Lower leg skin (tissue), 4 donors: Measurements from ENCODE around the gene ZNF354C. TPM values are rescaled to one million over a fixed set of nuclear protein-coding genes. Genes with fewer than 3 reads are reported as not detected.

ENCODE experiments used
- DNase-seq, 2 donors: peaks; one replicate each; pipeline ENCODE4 v3.0.0-alpha.2; 2019; ENCODE audit warnings: low spot score in 2 of 2
- H3K4me3 ChIP-seq: fragments of 200-600 bp; sonication (generic); 2 replicates; pipeline ENCODE4 v1.5.1; 2017; ENCODE audit warnings: mild to moderate bottlenecking, low read depth; ENCODE audit not compliant: poor library complexity, severe bottlenecking
- CTCF ChIP-seq, 3 donors: fragments of 450-650 bp; IDR thresholded peaks; one replicate each; pipeline ENCODE4 v1.5.1; 2016; ENCODE audit warnings: antibody characterized with exemption in 3 of 3, mild to moderate bottlenecking in 3 of 3, moderate library complexity in 2 of 3
- POLR2A ChIP-seq, 2 donors: fragments of 450-650 bp; IDR thresholded peaks; one replicate each; pipeline ENCODE4 v1.6.1; 2016 to 2017; ENCODE audit warnings: antibody characterized with exemption in 2 of 2, mild to moderate bottlenecking in 1 of 2, moderate library complexity in 1 of 2
- WGBS, 2 donors: methylation state at CpG; one replicate each; pipeline ENCODE4 v1.1.5; 2018; 5-methylcytosine and 5-hydroxymethylcytosine counted together
- intact Hi-C: fragments of 100-400 bp; cut with DNase I; formaldehyde crosslinking; loops from one replicate; pipeline ENCODE4 v1.15.0; 2023; ENCODE audit warnings: low total_unique reads
- total RNA-seq, 4 donors: library from RNA; depleted of rRNA; stranded (reverse); fragments of >200 nt; gene quantifications; one replicate each; pipeline ENCODE4 v1.1.0, GENCODE V29; 2016

ZNF354C gene
- total RNA-seq, 4 donors from 2014 or later: 1.3 to 3.4 (median 2.0) TPM

GRCh38 chr5:179120421-179120861, 60.3 kb downstream of the ZNF354C start:
- peak in 1 of 2 donors; percentile 68 for DNase-seq
- no peak for TF ChIP-seq CTCF (IDR thresholded peaks at IDR 0.05)
- 96 to 97% methylated on average over 35 of the region's 35 CpGs for WGBS, 2 donors
- H3K4me3 ChIP-seq: no peak overlapping the region
- intact Hi-C loops: no loop called here

DNA sequence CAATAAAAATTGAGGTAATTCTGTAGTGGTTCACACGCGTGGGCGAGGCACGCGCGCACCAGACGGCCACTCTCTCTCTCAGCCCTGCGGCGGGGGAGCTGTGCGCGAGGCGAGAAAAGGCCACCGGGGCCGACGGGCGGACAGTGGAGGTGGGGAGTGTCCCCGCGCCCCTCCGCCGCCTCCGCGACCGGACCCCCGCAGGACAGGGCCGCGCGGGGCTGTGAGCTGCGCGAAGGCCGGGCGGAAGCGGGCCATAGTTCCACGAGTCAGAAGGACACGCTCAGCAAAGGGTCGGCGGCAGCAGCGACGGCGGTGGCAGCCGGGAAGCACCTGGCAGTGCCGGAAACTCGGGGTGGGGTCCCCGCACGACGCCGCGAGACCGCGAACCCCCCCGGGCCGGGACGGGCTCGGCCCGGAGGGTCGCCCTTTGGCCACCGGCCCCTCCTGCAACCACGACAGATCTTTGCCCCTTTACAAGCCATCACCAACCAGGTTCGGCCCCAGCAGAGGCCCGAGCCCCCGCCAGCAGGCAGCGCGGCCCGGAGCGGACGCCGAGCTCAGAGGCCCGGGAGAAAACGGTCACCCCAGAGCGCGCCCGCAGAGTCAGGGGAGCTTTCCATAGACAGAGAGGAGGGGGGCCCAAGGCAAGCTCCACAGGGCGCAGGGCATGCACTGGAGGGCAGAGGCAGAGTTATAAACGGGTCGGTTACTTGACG, 60.9 kb downstream of the ZNF354C start:
- TF ChIP-seq POLR2A (IDR thresholded peaks at IDR 0.05) (no peak), CTCF (IDR thresholded peaks at IDR 0.05) (no peak)
- 81 to 97% methylated on average over 66 to 71 of the region's 75 CpGs for WGBS, 2 donors
- intact Hi-C loops: no loop called here
- no peak for DNase-seq
- no peak overlapping the region for H3K4me3 ChIP-seq

- WGBS, 2 donors: 88 to 94% methylated on average over 25 of the region's 25 CpGs
- intact Hi-C loops: no loop called here
- DNase-seq: peak; percentile 4 to 82
- no peak for TF ChIP-seq POLR2A (IDR thresholded peaks at IDR 0.05)
- no peak for TF ChIP-seq CTCF (IDR thresholded peaks at IDR 0.05)
- no peak overlapping the region for H3K4me3 ChIP-seq
Observed at GRCh38 chr5:179121667-179122111, 61.5 kb downstream of the ZNF354C start.

GRCh38 chr5:179122411-179123108, 62.4 kb downstream of the ZNF354C start:
- WGBS, 2 donors: 87 to 94% methylated on average over 7 to 19 of the region's 19 CpGs
- H3K4me3 ChIP-seq: no peak overlapping the region
- TF ChIP-seq CTCF (IDR thresholded peaks at IDR 0.05) (no peak), POLR2A (IDR thresholded peaks at IDR 0.05) (no peak)
- DNase-seq: peak in 1 of 2 donors; percentile 69
- intact Hi-C loops: no loop called here

- DNase-seq: no peak
- intact Hi-C loops: no loop called here
- no peak overlapping the region for H3K4me3 ChIP-seq
- no peak for TF ChIP-seq CTCF (IDR thresholded peaks at IDR 0.05)
- TF ChIP-seq POLR2A (IDR thresholded peaks at IDR 0.05): no peak
- 64 to 87% methylated on average over 1 to 2 of the region's 2 CpGs for WGBS, 2 donors
Observed at GRCh38 chr5:179123109-179123426, 62.9 kb downstream of the ZNF354C start.
